ENCODE data around the gene RBMS2. TPM values are rescaled to one million over a fixed set of nuclear protein-coding genes. Genes with fewer than 3 reads are reported as not detected.

RBMS2 gene
- total RNA-seq, 1 donor from 2014 or later: 20.6 TPM

GRCh38 chr12:56601503-56601902 is 79.9 kb downstream of the RBMS2 start:
- no peak overlapping the region for H3K27ac ChIP-seq
- DNase-seq (ENCODE audit: extremely low spot score in 2 of 2): no peak
- no peak overlapping the region for H3K4me3 ChIP-seq

GRCh38 chr12:56602239-56602638 is 80.6 kb downstream of the RBMS2 start:
- H3K36me3 ChIP-seq: peaks cover 16 to 99% of the 10 kb centered on the region in 2 donors
- H3K9me3 ChIP-seq: no peaks in the 10 kb centered on the region
- DNase-seq (ENCODE audit: extremely low spot score in 2 of 2): no peak
- H3K4me3 ChIP-seq: no peak overlapping the region
- no peak overlapping the region for H3K27ac ChIP-seq
- intact Hi-C loops (cut with DNase I): no loop called here
- TF ChIP-seq POLR2A (IDR thresholded peaks at IDR 0.05): no peak
- TF ChIP-seq, protein P1, sequence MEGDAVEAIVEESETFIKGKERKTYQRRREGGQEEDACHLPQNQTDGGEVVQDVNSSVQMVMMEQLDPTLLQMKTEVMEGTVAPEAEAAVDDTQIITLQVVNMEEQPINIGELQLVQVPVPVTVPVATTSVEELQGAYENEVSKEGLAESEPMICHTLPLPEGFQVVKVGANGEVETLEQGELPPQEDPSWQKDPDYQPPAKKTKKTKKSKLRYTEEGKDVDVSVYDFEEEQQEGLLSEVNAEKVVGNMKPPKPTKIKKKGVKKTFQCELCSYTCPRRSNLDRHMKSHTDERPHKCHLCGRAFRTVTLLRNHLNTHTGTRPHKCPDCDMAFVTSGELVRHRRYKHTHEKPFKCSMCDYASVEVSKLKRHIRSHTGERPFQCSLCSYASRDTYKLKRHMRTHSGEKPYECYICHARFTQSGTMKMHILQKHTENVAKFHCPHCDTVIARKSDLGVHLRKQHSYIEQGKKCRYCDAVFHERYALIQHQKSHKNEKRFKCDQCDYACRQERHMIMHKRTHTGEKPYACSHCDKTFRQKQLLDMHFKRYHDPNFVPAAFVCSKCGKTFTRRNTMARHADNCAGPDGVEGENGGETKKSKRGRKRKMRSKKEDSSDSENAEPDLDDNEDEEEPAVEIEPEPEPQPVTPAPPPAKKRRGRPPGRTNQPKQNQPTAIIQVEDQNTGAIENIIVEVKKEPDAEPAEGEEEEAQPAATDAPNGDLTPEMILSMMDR (IDR thresholded peaks at IDR 0.05): no peak
- TF ChIP-seq POLR2AphosphoS5 (IDR thresholded peaks at IDR 0.05; ENCODE audit: insufficient read depth in 1 of 2, low read depth in 1 of 2): no peak
- H3K4me1 ChIP-seq: no peaks in the 10 kb centered on the region
- no peaks in the 10 kb centered on the region for H3K27me3 ChIP-seq

More at GRCh38 chr12:56601503-56601902, 79.9 kb downstream of the RBMS2 start:
- no peaks in the 10 kb centered on the region for H3K27me3 ChIP-seq
- peaks cover 16 to 98% of the 10 kb centered on the region in 2 donors for H3K36me3 ChIP-seq
- no peak for TF ChIP-seq POLR2AphosphoS5 (IDR thresholded peaks at IDR 0.05; ENCODE audit: insufficient read depth in 1 of 2, low read depth in 1 of 2)
- TF ChIP-seq POLR2A (IDR thresholded peaks at IDR 0.05): no peak
- TF ChIP-seq, protein P1 (IDR thresholded peaks at IDR 0.05): no peak
- H3K9me3 ChIP-seq: no peaks in the 10 kb centered on the region
- intact Hi-C loops (cut with DNase I): no loop called here
- no peaks in the 10 kb centered on the region for H3K4me1 ChIP-seq

- H3K9me3 ChIP-seq: no peaks in the 10 kb centered on the region
- TF ChIP-seq POLR2A (IDR thresholded peaks at IDR 0.05) (no peak), POLR2AphosphoS5 (IDR thresholded peaks at IDR 0.05; ENCODE audit: insufficient read depth in 1 of 2, low read depth in 1 of 2) (no peak)
- TF ChIP-seq, protein P1 (IDR thresholded peaks at IDR 0.05): no peak
- no peak for DNase-seq (ENCODE audit: extremely low spot score in 2 of 2)
- H3K4me1 ChIP-seq: no peaks in the 10 kb centered on the region
- H3K4me3 ChIP-seq: no peak overlapping the region
- peaks cover 16 to 97% of the 10 kb centered on the region in 2 donors for H3K36me3 ChIP-seq
- no peak overlapping the region for H3K27ac ChIP-seq
- intact Hi-C loops (cut with DNase I): no loop called here
- no peaks in the 10 kb centered on the region for H3K27me3 ChIP-seq
These were observed 82.7 kb downstream of the RBMS2 start for GRCh38 chr12:56604355-56604754.

DNA sequence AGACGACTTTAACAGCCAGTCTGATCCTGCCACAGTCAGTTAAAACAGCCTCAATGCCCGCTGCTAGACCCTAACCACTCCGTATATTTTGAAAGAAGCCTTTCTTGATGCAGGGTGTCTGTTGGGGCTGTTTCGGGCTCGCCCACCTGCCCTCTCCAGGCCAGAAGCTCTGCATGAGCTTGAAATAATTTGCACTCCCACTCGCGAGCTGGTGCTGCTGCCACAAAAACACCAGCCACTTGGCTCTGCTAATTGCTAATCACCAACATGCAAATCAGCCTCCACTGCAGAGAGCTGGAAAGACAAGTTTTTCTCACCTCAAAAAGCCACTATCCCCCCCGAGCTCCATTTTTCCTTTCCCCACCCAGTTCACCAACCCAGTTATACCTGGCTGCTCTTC is 93.0 kb downstream of the RBMS2 start:
- Histone ChIP-seq H3K9me3 (no peaks in the 10 kb centered on the region), H3K36me3 (peaks cover 16 to 82% of the 10 kb centered on the region in 2 donors), H3K27ac (no peak overlapping the region), H3K4me1 (peaks cover 16% of the 10 kb centered on the region), H3K27me3 (no peaks in the 10 kb centered on the region), H3K4me3 (no peak overlapping the region)
- intact Hi-C loops (cut with DNase I): no loop called here
- no peak for DNase-seq (ENCODE audit: extremely low spot score in 2 of 2)
- TF ChIP-seq, protein P1 (IDR thresholded peaks at IDR 0.05): no peak
- TF ChIP-seq POLR2AphosphoS5 (IDR thresholded peaks at IDR 0.05; ENCODE audit: insufficient read depth in 1 of 2, low read depth in 1 of 2) (no peak), POLR2A (IDR thresholded peaks at IDR 0.05) (no peak)

DNA sequence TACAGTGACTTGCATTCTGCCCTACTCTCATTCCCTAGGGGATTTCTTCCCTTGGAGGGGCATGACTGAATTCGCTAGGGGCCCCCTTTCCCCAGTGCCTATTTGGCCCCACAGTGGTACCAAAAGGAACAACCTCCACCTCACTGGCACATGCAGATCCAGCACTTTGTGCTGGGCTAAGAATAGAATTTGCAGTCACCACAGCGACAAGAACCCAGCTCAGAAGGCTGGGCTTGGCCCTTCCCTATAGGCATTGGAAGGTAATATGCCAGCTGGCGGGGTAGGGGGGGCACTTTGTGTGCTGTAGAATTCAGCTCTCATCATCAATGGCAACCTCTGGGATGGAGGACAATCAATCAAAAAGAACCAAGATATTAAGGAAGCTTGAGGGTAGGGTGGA is 94.6 kb downstream of the RBMS2 start:
- no peak for DNase-seq (ENCODE audit: extremely low spot score in 2 of 2)
- peaks cover 32% of the 10 kb centered on the region for H3K4me1 ChIP-seq
- no peak for TF ChIP-seq POLR2A (IDR thresholded peaks at IDR 0.05)
- no peak for TF ChIP-seq POLR2AphosphoS5 (IDR thresholded peaks at IDR 0.05; ENCODE audit: insufficient read depth in 1 of 2, low read depth in 1 of 2)
- TF ChIP-seq, protein P1 (IDR thresholded peaks at IDR 0.05): no peak
- peaks cover 8 to 66% of the 10 kb centered on the region in 2 donors for H3K36me3 ChIP-seq
- H3K27me3 ChIP-seq: no peaks in the 10 kb centered on the region
- intact Hi-C loops (cut with DNase I): no loop called here
- H3K9me3 ChIP-seq: no peaks in the 10 kb centered on the region
- no peak overlapping the region for H3K4me3 ChIP-seq
- no peak overlapping the region for H3K27ac ChIP-seq

Data from vagina (tissue), 2 donors.